ENCODE measurements around the gene EP300. TPM values are rescaled to one million over a fixed set of nuclear protein-coding genes. Genes with fewer than 3 reads are reported as not detected.

The EP300 gene
- total and polyA plus RNA-seq, 11 donors: 11.4 to 58.0 (median 34.7) TPM

DNA sequence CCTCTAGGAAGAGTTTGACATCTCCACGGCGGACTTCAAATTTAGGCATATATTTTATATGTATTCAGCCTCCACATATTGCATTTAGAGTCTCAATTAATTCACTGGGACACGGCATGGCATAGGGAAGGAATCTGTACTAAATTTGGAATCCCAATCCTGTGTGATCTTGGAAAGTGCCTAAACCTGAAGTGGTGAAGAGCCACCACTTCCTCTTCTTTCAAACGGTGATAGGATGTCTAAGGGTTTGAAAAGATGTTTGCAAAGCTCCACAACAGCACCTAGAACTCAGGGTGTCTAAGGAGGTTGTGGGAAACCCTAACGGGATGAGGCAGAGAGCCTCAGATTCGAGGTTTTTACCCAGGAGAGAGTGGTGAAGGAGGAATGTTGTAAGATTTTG is 111.7 kb downstream of the EP300 start:
- Histone ChIP-seq H3K4me3 (no peak overlapping the region), H3K36me3 (peaks cover 0 to 15% (median 8%) of the 10 kb centered on the region in 9 donors), H3K4me1 (peaks cover 0 to 14% (median 8%) of the 10 kb centered on the region in 12 donors), H3K27me3 (no peaks in the 10 kb centered on the region), H3K9me3 (no peaks in the 10 kb centered on the region), H3K27ac (no peak overlapping the region)
- TF ChIP-seq POLR2A (IDR thresholded peaks at IDR 0.05): no peak
- TF ChIP-seq, protein P1, sequence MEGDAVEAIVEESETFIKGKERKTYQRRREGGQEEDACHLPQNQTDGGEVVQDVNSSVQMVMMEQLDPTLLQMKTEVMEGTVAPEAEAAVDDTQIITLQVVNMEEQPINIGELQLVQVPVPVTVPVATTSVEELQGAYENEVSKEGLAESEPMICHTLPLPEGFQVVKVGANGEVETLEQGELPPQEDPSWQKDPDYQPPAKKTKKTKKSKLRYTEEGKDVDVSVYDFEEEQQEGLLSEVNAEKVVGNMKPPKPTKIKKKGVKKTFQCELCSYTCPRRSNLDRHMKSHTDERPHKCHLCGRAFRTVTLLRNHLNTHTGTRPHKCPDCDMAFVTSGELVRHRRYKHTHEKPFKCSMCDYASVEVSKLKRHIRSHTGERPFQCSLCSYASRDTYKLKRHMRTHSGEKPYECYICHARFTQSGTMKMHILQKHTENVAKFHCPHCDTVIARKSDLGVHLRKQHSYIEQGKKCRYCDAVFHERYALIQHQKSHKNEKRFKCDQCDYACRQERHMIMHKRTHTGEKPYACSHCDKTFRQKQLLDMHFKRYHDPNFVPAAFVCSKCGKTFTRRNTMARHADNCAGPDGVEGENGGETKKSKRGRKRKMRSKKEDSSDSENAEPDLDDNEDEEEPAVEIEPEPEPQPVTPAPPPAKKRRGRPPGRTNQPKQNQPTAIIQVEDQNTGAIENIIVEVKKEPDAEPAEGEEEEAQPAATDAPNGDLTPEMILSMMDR (IDR thresholded peaks at IDR 0.05): no peak
- no peak for ATAC-seq
- intact Hi-C loops (cut with DNase I): no loop called here
- DNase-seq: no peak
- WGBS, 4 donors: 56 to 67% (median 66%) methylated on average over 6 of the region's 6 CpGs

DNA sequence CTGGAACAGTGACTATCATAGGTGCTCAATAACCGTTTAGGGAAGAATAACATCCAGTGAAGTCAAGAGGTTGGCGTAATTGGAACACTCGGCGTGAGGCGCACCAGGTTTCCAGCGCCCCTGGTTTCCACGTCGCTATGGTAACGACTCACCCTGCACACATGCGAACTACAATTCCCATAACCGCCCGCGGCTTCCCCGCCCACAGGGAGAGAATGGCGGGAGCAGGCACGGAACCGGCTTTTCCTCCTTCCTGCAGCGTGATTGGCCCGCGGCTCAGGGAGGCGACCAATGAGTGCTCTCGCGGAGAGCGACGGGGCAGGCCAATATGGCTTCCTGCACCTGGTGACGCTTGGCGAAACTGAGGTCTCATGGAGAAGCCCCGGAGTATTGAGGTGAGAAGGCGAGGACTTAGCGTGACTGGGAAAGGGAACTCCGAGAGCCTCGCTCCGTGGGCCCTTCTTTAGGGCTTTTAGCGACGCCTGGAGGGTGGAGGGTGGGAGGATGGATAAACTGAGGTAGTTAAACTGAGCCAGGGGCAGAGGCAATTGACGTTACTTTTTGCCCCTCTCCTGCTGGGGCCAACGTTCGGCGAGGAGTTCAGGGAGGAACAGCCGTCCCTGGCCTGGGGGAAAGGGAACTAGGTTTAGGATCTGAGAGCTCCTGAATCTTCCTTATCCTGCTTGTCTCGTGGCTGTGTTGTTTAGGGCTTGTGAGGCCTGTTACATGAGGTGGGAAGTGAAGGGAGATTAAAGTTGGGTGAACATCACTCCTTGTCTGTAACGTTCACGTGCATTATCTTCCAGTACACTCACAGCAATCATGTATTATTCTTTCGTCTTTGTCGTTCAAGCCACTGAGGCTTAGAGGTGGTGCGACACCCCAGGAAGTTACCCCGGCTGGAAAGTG is 112.9 kb downstream of the EP300 start, which contains the start of gene L3MBTL2:
Gene L3MBTL2 (plus strand): TSS at position 321 of the 909 bp plus-strand sequence. CDS start 51 bp downstream, at position 372.
- Histone ChIP-seq H3K36me3 (peaks cover 0 to 26% (median 20%) of the 10 kb centered on the region in 9 donors), H3K9me3 (no peaks in the 10 kb centered on the region), H3K27ac (peak within 1 kb of the TSS; percentile 51 to 90 (median 78)), H3K4me1 (peaks cover 0 to 14% (median 8%) of the 10 kb centered on the region in 12 donors), H3K4me3 (peak within 1 kb of the TSS; percentile 25 to 96 (median 89)), H3K27me3 (no peaks in the 10 kb centered on the region)
- peak; percentile 96 to 99 (median 98) for DNase-seq
- WGBS, 4 donors: 1 to 3% (median 2%) methylated on average over 38 to 47 of the region's 47 CpGs
- intact Hi-C loops (cut with DNase I): no loop called here
- TF ChIP-seq, protein P1 (IDR thresholded peaks at IDR 0.05): no peak
- peak in 1 of 2 donors; percentile 63 for TF ChIP-seq POLR2A (IDR thresholded peaks at IDR 0.05)
- ATAC-seq: peak; percentile 99 to 100 (median 100)

DNA sequence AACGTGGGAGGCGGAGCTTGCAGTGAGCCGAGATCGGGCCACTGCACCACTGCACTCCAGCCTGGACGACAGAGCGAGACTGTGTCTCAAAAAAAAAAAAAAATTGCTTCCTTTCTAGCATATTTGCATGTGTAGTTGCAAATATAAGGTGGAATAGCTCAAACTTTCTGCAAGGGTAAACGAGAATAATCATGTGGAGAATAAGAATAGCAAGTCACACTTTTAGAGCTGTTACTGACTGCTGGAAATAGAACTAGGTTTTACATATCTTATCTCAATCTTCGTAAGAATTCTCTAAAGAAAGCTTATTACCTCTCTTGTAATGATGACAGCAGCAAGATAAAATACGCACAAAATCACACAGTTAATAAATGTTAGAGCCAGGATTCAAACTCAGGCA is 114.3 kb downstream of the EP300 start:
- TF ChIP-seq POLR2A (IDR thresholded peaks at IDR 0.05): no peak
- TF ChIP-seq, protein P1 (IDR thresholded peaks at IDR 0.05): no peak
- H3K27ac ChIP-seq: no peak overlapping the region
- no peaks in the 10 kb centered on the region for H3K9me3 ChIP-seq
- ATAC-seq (no peak), DNase-seq (no peak)
- 88 to 91% (median 90%) methylated on average over 9 of the region's 9 CpGs for WGBS, 4 donors
- H3K27me3 ChIP-seq: no peaks in the 10 kb centered on the region
- intact Hi-C loops (cut with DNase I): no loop called here
- H3K36me3 ChIP-seq: peaks cover 0 to 37% (median 30%) of the 10 kb centered on the region in 9 donors
- peaks cover 0 to 14% (median 8%) of the 10 kb centered on the region in 12 donors for H3K4me1 ChIP-seq
- no peak overlapping the region for H3K4me3 ChIP-seq

DNA sequence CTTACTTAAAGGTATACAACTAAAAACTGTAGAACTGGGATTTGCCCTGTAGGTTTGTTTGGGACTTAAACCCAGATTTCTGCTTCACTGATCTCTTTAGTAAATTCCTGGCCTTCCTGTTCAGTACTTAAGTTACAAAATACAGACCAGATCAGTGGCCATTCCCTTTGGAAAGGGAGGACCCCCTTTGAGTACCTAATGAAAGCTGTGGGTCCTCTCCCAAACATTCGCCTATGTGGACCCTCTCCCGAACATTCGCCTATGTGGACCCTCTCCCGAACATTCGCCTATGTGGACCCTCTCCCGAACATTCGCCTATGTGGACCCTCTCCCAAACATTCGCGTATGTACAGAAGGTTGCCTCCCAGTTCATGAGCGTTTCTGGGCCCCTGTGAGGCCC is 123.0 kb downstream of the EP300 start:
- peak overlapping the region in 6 of 12 donors; percentile 72 to 90 (median 87) for H3K27ac ChIP-seq
- DNase-seq (no peak), ATAC-seq (no peak)
- no peaks in the 10 kb centered on the region for H3K9me3 ChIP-seq
- H3K4me3 ChIP-seq: peak overlapping the region in 3 of 12 donors; percentile 33 to 54 (median 40)
- 97 to 100% (median 97%) methylated on average over 10 of the region's 10 CpGs for WGBS, 4 donors
- H3K36me3 ChIP-seq: peaks cover 0 to 67% (median 50%) of the 10 kb centered on the region in 9 donors
- H3K4me1 ChIP-seq: peaks cover 0 to 32% (median 23%) of the 10 kb centered on the region in 12 donors
- intact Hi-C loops (cut with DNase I): no loop called here
- H3K27me3 ChIP-seq: no peaks in the 10 kb centered on the region
- TF ChIP-seq, protein P1 (IDR thresholded peaks at IDR 0.05): no peak
- TF ChIP-seq POLR2A (IDR thresholded peaks at IDR 0.05): no peak
